B cell (primary cell): ENCODE data around the gene LRRC70. TPM values are rescaled to one million over a fixed set of nuclear protein-coding genes. Genes with fewer than 3 reads are reported as not detected.

Experiments
- ATAC-seq: fragments of 200-7000 bp; cut with Tn5 transposase; one replicate; pipeline ENCODE4 v1.10.0; 2021; ENCODE audit warnings: low read depth, mild to moderate bottlenecking, moderate number of reproducible peaks, moderate library complexity
- CTCF ChIA-PET: fragments of 350-600 bp; sonication (Branson Sonifier 250); formaldehyde crosslinking; loops from one replicate; lab custom pipeline; 2021; ENCODE audit warnings: antibody characterized with exemption, inconsistent platforms; lab: Charles Lee
- POLR2A ChIA-PET: fragments of 350-600 bp; sonication (Branson Sonifier 250); formaldehyde crosslinking; loops from one replicate; lab custom pipeline; 2021; ENCODE audit warnings: antibody characterized with exemption; lab: Charles Lee
- DNase-seq: peaks from one replicate; pipeline ENCODE4 v3.0.0; 2013
- H2AFZ ChIP-seq: 2 replicates; pipeline ENCODE4 v1.6.1; 2012; ENCODE audit warnings: mild to moderate bottlenecking, low read depth, low read length; ENCODE audit not compliant: insufficient read depth, poor library complexity, severe bottlenecking
- H3K27ac ChIP-seq, 2 donors: 1 replicate in 1 of 2; 2 replicates in 1 of 2; pipeline ENCODE4 v1.5.1; 2012 to 2013; ENCODE audit warnings: low read length in 2 of 2, mild to moderate bottlenecking in 2 of 2, moderate library complexity in 1 of 2
- H3K27me3 ChIP-seq, 4 experiments: fragments of 200-600 bp in 1 of 4; sonication (generic) in 1 of 4; replicated peaks in 1 of 4; 1 replicate in 2 of 4; 2 replicates in 2 of 4; pipeline versions ENCODE4 v1.6.1 to v1.7.0; 2013 to 2016; ENCODE audit warnings: low read length in 3 of 4, mild to moderate bottlenecking in 2 of 4, mixed read lengths in 1 of 4, moderate library complexity in 1 of 4; ENCODE audit not compliant: insufficient read depth in 4 of 4, control insufficient read depth in 3 of 4; ENCODE audit errors: control extremely low read depth in 1 of 4
- H3K36me3 ChIP-seq, 2 experiments: replicated peaks in 1 of 2; 1 replicate in 1 of 2; 2 replicates in 1 of 2; pipeline versions ENCODE4 v1.6.1 to v1.7.1; 2013; ENCODE audit warnings: low read length in 1 of 2; ENCODE audit not compliant: insufficient read depth in 2 of 2, control insufficient read depth in 1 of 2; ENCODE audit errors: control extremely low read depth in 1 of 2, extremely low read depth in 1 of 2
- H3K4me1 ChIP-seq, 2 donors: fragments of 200-600 bp in 1 of 2; sonication (generic) in 1 of 2; 1 replicate in 1 of 2; 2 replicates in 1 of 2; pipeline versions ENCODE4 v1.5.1 to v1.6.1; 2013 to 2017; ENCODE audit warnings: low read length in 2 of 2; ENCODE audit not compliant: control insufficient read depth in 2 of 2, insufficient read depth in 2 of 2
- H3K4me2 ChIP-seq: replicated peaks from 2 replicates; pipeline ENCODE3; 2012; ENCODE audit warnings: mild to moderate bottlenecking, low read depth, low read length; ENCODE audit not compliant: poor library complexity, severe bottlenecking
- H3K4me3 ChIP-seq, 5 experiments: fragments of 200-600 bp in 1 of 5; sonication (generic) in 1 of 5; 1 replicate in 3 of 5; 2 replicates in 2 of 5; pipeline versions ENCODE4 v1.5.1 to v1.7.0; 2011 to 2016; ENCODE audit warnings: low read length in 4 of 5, mild to moderate bottlenecking in 4 of 5, low read depth in 2 of 5, control low read depth in 1 of 5, moderate library complexity in 1 of 5; ENCODE audit not compliant: insufficient read depth in 1 of 5; ENCODE audit errors: control extremely low read depth in 1 of 5, extremely low read depth in 1 of 5
- H3K79me2 ChIP-seq: fragments of 200-600 bp; sonication (generic); one replicate; pipeline ENCODE4 v1.6.0; 2016; ENCODE audit warnings: low read length; ENCODE audit not compliant: control insufficient read depth, insufficient read depth
- H3K9ac ChIP-seq: fragments of 200-600 bp; sonication (generic); 2 replicates; pipeline ENCODE4 v1.6.1; 2017; ENCODE audit warnings: mild to moderate bottlenecking, low read length, moderate library complexity
- H3K9me3 ChIP-seq, 3 donors: one replicate each; pipeline versions ENCODE4 v1.6.1 to v1.7.1; 2013; ENCODE audit warnings: low read length in 2 of 3; ENCODE audit not compliant: control insufficient read depth in 2 of 3, insufficient read depth in 1 of 3; ENCODE audit errors: control extremely low read depth in 1 of 3
- H4K20me1 ChIP-seq: 2 replicates; pipeline ENCODE4 v1.6.0; 2012; ENCODE audit warnings: mild to moderate bottlenecking, low read length; ENCODE audit not compliant: insufficient read depth, control insufficient read depth, poor library complexity, severe bottlenecking
- H3K27ac Mint-ChIP-seq: one replicate; pipeline ENCODE4 v1.8.0; 2021; ENCODE audit warnings: mixed read lengths
- H3K27me3 Mint-ChIP-seq: one replicate; pipeline ENCODE4 v1.8.0; 2021; ENCODE audit warnings: mixed read lengths
- H3K4me1 Mint-ChIP-seq: one replicate; pipeline ENCODE4 v1.8.0; 2021; ENCODE audit warnings: mixed read lengths
- H3K4me3 Mint-ChIP-seq: one replicate; pipeline ENCODE4 v1.8.0; 2021; ENCODE audit warnings: mixed read lengths
- H3K9me3 Mint-ChIP-seq: one replicate; pipeline ENCODE4 v1.8.0; 2022; ENCODE audit warnings: mixed read lengths; ENCODE audit not compliant: insufficient read depth
- EZH2 ChIP-seq: IDR thresholded peaks from 2 replicates; pipeline ENCODE4 v1.6.1; 2012; ENCODE audit warnings: borderline replicate concordance, low read depth, mild to moderate bottlenecking, moderate library complexity, low read length; ENCODE audit not compliant: insufficient read depth, poor library complexity, severe bottlenecking
- WGBS: methylation state at CpG from one replicate; pipeline ENCODE4 v1.1.5; 2013; ENCODE audit warnings: missing lambda C conversion rate; ENCODE audit not compliant: insufficient coverage; 5-methylcytosine and 5-hydroxymethylcytosine counted together
- intact Hi-C: fragments of 100-400 bp; cut with micrococcal nuclease; formaldehyde crosslinking; loops from one replicate; pipeline ENCODE4 v1.10.0; 2022
- polyA plus RNA-seq: library from polyadenylated mRNA; depleted of rRNA; stranded (reverse); fragments of >200 nt; gene quantifications from 2 replicates; pipeline ENCODE4 v1.2.3, GENCODE V29; 2012
- total RNA-seq, 2 donors: library from RNA; stranded (reverse); fragments of 120-200 nt in 1 of 2; gene quantifications; 1 replicate in 1 of 2; 2 replicates in 1 of 2; pipeline versions ENCODE4 v1.2.3 to v1.2.4, GENCODE V29; 2013 to 2022
- TF ChIP-seq, protein P1 (sequence below): fragments of 200-600 bp; IDR thresholded peaks from one replicate; pipeline ENCODE4 v1.8.0; 2022; ENCODE audit warnings: antibody characterized with exemption, mild to moderate bottlenecking

The LRRC70 gene
- total and polyA plus RNA-seq, 2 donors (not counting 1 experiment from before 2014, with no cell fraction given) = 2.3 to 3.3 TPM

DNA sequence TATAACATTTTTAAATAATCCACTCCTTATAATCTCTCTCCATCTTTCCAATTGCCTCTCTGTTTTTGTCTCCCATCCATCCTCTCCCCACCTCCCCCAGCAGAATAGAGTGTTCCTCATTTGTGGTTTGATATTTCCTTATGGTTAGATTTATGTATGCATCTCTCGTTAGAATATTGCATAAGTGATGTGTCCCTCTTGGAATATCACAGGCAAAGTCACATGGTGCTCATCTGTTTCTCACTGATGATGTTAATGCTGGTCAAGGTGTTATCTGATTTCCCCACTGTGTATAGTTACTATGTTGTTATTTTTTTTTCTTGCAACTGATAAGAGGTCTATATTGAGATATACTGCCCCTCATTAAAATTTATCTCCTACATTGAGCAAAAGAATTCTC is 3.1 kb upstream of the LRRC70 start:
- no peak for ATAC-seq

DNA sequence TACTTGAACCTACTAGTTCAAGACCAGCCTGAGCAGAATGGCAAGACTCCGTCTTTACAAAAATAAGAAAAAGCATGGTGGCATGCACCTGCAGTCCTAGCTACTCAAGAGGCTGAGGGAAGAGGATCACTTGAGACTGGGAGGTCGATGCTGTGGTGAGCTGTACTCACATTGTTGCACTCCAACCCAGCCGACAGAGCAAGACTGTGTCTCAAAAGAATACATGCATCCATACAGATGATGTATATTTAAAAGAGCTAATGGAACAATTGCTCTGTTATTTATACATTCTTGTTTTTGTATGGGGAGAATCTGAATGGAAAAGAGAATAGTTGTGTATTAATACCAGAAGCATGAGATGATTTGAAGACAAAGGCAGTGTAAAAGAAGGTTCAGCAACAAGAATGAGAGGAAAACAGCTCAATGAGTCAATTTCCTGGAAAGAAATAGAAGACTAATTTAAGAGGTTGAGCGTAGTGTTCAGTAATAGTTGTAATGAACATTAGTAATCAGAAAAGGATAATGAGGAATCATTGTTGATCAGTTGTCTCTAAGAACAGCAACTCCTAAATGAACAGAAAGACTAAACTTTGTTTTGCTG is 1.9 kb upstream of the LRRC70 start:
- Mint-ChIP-seq H3K4me1 (peaks cover 12% of the 10 kb centered on the region), H3K27ac (no peak overlapping the region), H3K4me3 (no peak overlapping the region), H3K27me3 (no peaks in the 10 kb centered on the region), H3K9me3 (no peaks in the 10 kb centered on the region)
- H3K4me2 ChIP-seq = no peak overlapping the region
- WGBS = 100% methylated on average over 1 of the region's 4 CpGs
- no peaks in the 10 kb centered on the region for H4K20me1 ChIP-seq
- no peak for TF ChIP-seq EZH2
- TF ChIP-seq, protein P1, sequence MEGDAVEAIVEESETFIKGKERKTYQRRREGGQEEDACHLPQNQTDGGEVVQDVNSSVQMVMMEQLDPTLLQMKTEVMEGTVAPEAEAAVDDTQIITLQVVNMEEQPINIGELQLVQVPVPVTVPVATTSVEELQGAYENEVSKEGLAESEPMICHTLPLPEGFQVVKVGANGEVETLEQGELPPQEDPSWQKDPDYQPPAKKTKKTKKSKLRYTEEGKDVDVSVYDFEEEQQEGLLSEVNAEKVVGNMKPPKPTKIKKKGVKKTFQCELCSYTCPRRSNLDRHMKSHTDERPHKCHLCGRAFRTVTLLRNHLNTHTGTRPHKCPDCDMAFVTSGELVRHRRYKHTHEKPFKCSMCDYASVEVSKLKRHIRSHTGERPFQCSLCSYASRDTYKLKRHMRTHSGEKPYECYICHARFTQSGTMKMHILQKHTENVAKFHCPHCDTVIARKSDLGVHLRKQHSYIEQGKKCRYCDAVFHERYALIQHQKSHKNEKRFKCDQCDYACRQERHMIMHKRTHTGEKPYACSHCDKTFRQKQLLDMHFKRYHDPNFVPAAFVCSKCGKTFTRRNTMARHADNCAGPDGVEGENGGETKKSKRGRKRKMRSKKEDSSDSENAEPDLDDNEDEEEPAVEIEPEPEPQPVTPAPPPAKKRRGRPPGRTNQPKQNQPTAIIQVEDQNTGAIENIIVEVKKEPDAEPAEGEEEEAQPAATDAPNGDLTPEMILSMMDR = no peak
- DNase-seq (no peak), ATAC-seq (no peak)
- H3K27ac ChIP-seq = no peak overlapping the region
- H3K36me3 ChIP-seq = peaks cover 2 to 6% of the 10 kb centered on the region in 2 experiments
- H3K9ac ChIP-seq = no peak overlapping the region
- H3K9me3 ChIP-seq = no peaks in the 10 kb centered on the region
- no peaks in the 10 kb centered on the region for H3K79me2 ChIP-seq
- H3K4me1 ChIP-seq = peaks cover 0 to 7% of the 10 kb centered on the region in 2 donors
- no peak overlapping the region for H2AFZ ChIP-seq
- no peak overlapping the region for H3K4me3 ChIP-seq
- ChIA-PET POLR2A (no interaction called here), CTCF (no interaction called here)
- intact Hi-C loops = no loop called here
- H3K27me3 ChIP-seq = no peaks in the 10 kb centered on the region

More for the DNA sequence above, 3.1 kb upstream of the LRRC70 start:
- Histone ChIP-seq H3K79me2 (no peaks in the 10 kb centered on the region), H3K36me3 (peaks cover 2% of the 10 kb centered on the region in 2 experiments), H3K9me3 (no peaks in the 10 kb centered on the region), H4K20me1 (no peaks in the 10 kb centered on the region), H3K4me1 (peaks cover 0 to 7% of the 10 kb centered on the region in 2 donors), H3K4me2 (no peak overlapping the region), H3K9ac (no peak overlapping the region), H3K27me3 (no peaks in the 10 kb centered on the region), H3K27ac (no peak overlapping the region), H2AFZ (no peak overlapping the region), H3K4me3 (no peak overlapping the region)
- H3K4me1 Mint-ChIP-seq = peaks cover 12% of the 10 kb centered on the region
- no peaks in the 10 kb centered on the region for H3K27me3 Mint-ChIP-seq
- no peak overlapping the region for H3K27ac Mint-ChIP-seq
- ChIA-PET CTCF (no interaction called here), POLR2A (no interaction called here)
- intact Hi-C loops = no loop called here
- H3K9me3 Mint-ChIP-seq = no peaks in the 10 kb centered on the region
- H3K4me3 Mint-ChIP-seq = no peak overlapping the region
- no peak for DNase-seq
- WGBS = no CpG with 5 or more reads among the region's 1 CpG
- no peak for TF ChIP-seq EZH2
- TF ChIP-seq, protein P1 = no peak
